ENCODE data around the gene MAML3.

The MAML3 gene

GRCh38 chr4:140018931-140019618 is 134.9 kb downstream of the MAML3 start:
- no peak for TF ChIP-seq FOXM1 (IDR thresholded peaks at IDR 0.05; ENCODE audit: borderline replicate concordance, low read depth)
- TF ChIP-seq EP300 (IDR thresholded peaks at IDR 0.05; ENCODE audit: borderline replicate concordance): no peak
- TF ChIP-seq, protein P1, sequence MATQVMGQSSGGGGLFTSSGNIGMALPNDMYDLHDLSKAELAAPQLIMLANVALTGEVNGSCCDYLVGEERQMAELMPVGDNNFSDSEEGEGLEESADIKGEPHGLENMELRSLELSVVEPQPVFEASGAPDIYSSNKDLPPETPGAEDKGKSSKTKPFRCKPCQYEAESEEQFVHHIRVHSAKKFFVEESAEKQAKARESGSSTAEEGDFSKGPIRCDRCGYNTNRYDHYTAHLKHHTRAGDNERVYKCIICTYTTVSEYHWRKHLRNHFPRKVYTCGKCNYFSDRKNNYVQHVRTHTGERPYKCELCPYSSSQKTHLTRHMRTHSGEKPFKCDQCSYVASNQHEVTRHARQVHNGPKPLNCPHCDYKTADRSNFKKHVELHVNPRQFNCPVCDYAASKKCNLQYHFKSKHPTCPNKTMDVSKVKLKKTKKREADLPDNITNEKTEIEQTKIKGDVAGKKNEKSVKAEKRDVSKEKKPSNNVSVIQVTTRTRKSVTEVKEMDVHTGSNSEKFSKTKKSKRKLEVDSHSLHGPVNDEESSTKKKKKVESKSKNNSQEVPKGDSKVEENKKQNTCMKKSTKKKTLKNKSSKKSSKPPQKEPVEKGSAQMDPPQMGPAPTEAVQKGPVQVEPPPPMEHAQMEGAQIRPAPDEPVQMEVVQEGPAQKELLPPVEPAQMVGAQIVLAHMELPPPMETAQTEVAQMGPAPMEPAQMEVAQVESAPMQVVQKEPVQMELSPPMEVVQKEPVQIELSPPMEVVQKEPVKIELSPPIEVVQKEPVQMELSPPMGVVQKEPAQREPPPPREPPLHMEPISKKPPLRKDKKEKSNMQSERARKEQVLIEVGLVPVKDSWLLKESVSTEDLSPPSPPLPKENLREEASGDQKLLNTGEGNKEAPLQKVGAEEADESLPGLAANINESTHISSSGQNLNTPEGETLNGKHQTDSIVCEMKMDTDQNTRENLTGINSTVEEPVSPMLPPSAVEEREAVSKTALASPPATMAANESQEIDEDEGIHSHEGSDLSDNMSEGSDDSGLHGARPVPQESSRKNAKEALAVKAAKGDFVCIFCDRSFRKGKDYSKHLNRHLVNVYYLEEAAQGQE (IDR thresholded peaks at IDR 0.05; ENCODE audit: low read depth): no peak
- no peak for TF ChIP-seq CREB1 (IDR thresholded peaks at IDR 0.05; ENCODE audit: low read depth)

DNA sequence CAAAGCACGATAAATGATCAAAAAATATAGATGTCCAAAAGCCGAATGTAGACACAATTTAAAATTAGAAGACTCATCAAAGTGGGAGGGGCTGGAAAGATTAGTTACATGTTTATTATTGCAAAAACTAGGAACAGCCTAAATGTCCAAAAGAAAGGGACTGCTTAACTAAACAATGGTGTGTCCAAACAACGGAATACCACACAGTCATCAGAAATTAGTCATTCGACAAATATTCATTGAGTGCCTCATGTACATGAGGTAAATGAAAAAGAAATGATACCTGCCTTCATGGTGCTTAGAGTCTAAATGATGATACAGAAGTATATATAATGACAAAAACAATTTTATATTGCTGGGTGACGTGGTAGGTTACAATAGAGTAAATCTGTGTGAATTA is 139.7 kb downstream of the MAML3 start:
- no peak for TF ChIP-seq FOXM1 (IDR thresholded peaks at IDR 0.05; ENCODE audit: borderline replicate concordance, low read depth)

DNA sequence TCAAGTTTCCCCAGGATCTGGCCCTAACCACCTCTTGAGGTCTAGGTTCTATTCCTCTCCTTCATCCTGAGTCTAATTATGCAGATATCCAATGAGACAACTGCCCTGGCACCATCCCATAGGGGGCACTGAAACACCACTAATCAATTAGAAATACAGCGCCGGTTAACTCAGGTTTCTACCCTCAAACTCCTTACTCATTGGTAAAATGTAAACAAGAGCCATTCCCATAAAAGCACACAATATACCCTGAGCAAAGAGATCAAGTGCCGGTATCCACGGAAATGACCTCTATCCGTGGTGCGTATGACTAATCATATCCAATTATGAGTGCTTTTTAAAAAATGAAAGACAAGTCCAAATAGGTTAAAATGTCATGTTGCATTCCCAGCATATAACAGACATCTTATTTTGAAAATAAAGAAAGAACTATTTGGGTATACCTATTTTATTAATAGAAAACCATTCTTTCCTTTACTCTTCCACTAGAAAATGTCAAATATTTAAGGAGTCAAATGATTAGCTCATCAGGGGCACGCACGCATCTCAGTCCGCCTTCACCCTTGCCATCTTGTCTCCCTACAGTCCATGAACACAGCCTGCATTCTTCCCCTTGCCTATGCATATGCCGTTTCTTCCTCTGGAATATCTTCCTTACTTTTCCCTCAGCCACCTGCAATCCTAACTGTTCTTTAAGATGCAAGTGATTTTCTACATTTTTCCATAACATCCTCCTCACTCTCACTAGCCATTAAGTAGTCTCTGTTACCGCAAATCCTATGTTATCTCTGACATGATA is 141.1 kb downstream of the MAML3 start:
- TF ChIP-seq TEAD4 (IDR thresholded peaks at IDR 0.05) (no peak), RAD21 (IDR thresholded peaks at IDR 0.05; ENCODE audit: low read depth) (peak; percentile 66), EGR1 (IDR thresholded peaks at IDR 0.05) (no peak)

DNA sequence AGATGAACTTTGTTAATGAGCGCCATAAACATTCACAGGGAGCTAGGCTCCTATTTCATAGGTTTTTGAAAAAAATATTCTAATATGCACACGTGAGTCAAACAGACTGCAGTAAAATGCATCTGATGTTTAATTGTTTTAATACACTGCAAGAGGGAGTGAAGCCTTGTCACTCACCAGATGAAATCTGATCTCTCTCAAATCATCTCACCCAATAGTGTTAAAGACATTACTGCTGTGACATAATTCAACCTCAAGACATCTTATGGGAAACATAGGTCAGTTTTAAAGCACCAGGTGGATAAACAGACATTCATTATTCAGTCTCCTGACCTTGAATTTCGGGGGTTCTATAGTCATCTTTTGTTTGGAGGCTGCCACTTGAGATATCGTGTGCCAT is 148.3 kb downstream of the MAML3 start:
- TF ChIP-seq CEBPB (IDR thresholded peaks at IDR 0.05) (no peak), EP300 (IDR thresholded peaks at IDR 0.05; ENCODE audit: borderline replicate concordance) (no peak), ZBTB7A (IDR thresholded peaks at IDR 0.05; ENCODE audit: low read depth) (no peak), EGR1 (IDR thresholded peaks at IDR 0.05) (no peak), MAX (IDR thresholded peaks at IDR 0.05) (no peak)

GRCh38 chr4:140004922-140005627 is 148.9 kb downstream of the MAML3 start:
- no peak for TF ChIP-seq TAF1 (IDR thresholded peaks at IDR 0.05; ENCODE audit: low read depth)
- TF ChIP-seq CREB1 (IDR thresholded peaks at IDR 0.05; ENCODE audit: low read depth): no peak
- TF ChIP-seq, protein P1 (IDR thresholded peaks at IDR 0.05; ENCODE audit: low read depth): no peak
- no peak for TF ChIP-seq MAX (IDR thresholded peaks at IDR 0.05)
- TF ChIP-seq FOXM1 (IDR thresholded peaks at IDR 0.05; ENCODE audit: borderline replicate concordance, low read depth): no peak
- no peak for TF ChIP-seq EP300 (IDR thresholded peaks at IDR 0.05; ENCODE audit: borderline replicate concordance)
- TF ChIP-seq EGR1 (IDR thresholded peaks at IDR 0.05): no peak
- TF ChIP-seq TCF12 (IDR thresholded peaks at IDR 0.05; ENCODE audit: low read depth): no peak
- no peak for TF ChIP-seq CEBPB (IDR thresholded peaks at IDR 0.05)
- no peak for TF ChIP-seq RAD21 (IDR thresholded peaks at IDR 0.05; ENCODE audit: low read depth)
- TF ChIP-seq ZBTB7A (IDR thresholded peaks at IDR 0.05; ENCODE audit: low read depth): no peak
- no peak for TF ChIP-seq USF1 (IDR thresholded peaks at IDR 0.05)
- no peak for TF ChIP-seq YY1 (IDR thresholded peaks at IDR 0.05; ENCODE audit: low read depth)
- TF ChIP-seq TEAD4 (IDR thresholded peaks at IDR 0.05): no peak
- TF ChIP-seq NFIC (IDR thresholded peaks at IDR 0.05): no peak

- no peak for TF ChIP-seq CREB1 (IDR thresholded peaks at IDR 0.05; ENCODE audit: low read depth)
- no peak for TF ChIP-seq TAF1 (IDR thresholded peaks at IDR 0.05; ENCODE audit: low read depth)
- no peak for TF ChIP-seq YY1 (IDR thresholded peaks at IDR 0.05; ENCODE audit: low read depth)
- no peak for TF ChIP-seq CEBPB (IDR thresholded peaks at IDR 0.05)
- TF ChIP-seq TCF12 (IDR thresholded peaks at IDR 0.05; ENCODE audit: low read depth): no peak
- TF ChIP-seq, protein P1 (IDR thresholded peaks at IDR 0.05; ENCODE audit: low read depth): no peak
- no peak for TF ChIP-seq EP300 (IDR thresholded peaks at IDR 0.05; ENCODE audit: borderline replicate concordance)
- no peak for TF ChIP-seq NFIC (IDR thresholded peaks at IDR 0.05)
- no peak for TF ChIP-seq EGR1 (IDR thresholded peaks at IDR 0.05)
Observed at GRCh38 chr4:140004549-140004895, 149.5 kb downstream of the MAML3 start.

All from Ishikawa (cell line).